IPS-NIHi11 (cell line): ENCODE data around the gene MRPL44.
"Not testable (repeated sequence)": the region's sequence is repeated elsewhere in the genome, so short reads cannot be mapped to it uniquely, and the experiment has no call there.

Experiments
- DNase-seq: peaks from one replicate; pipeline ENCODE4 v3.0.0; 2012; ENCODE audit warnings: mixed read lengths, low spot score

The MRPL44 gene

DNA sequence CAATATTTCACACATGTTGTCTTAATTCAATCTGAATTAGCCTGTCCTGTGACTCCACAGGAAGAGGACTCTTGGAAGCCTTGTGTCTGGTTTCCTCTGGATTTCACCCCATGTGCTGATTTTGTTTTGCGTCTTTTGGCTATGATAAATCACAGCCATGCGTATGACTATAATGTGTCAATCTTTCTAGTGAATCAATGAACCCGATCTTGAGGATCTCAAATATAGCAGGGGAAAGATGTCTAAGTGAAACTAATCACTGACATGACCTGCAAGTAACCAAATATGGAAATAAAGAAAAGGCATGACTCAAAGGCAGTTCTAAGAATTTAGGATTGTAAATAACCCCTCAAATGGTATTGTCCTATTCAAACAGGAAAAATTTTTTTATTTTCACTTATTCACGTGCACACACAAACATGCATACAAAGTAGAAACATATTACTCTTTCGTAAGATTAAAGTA is 20.4 kb upstream of the MRPL44 start:
- no peak for DNase-seq

DNA sequence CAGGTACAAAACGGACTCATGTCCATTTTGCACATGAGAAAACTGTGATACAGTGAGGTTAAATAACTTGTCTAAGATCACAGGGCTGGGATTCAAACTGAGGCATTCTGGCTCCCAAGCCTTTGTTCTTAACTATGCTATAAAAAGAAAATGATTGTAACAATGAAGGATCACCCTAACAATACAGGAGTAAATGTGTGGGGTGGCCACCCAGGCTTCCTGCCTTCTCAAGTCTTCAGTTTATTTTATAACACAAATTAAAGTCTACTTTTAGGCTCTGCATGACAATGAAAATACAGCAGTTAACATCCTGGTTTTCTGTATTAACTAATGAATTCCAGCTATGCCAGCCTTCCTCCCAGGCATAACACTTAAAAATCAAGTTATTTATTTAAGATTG is 19.7 kb upstream of the MRPL44 start:
- DNase-seq = no peak

DNA sequence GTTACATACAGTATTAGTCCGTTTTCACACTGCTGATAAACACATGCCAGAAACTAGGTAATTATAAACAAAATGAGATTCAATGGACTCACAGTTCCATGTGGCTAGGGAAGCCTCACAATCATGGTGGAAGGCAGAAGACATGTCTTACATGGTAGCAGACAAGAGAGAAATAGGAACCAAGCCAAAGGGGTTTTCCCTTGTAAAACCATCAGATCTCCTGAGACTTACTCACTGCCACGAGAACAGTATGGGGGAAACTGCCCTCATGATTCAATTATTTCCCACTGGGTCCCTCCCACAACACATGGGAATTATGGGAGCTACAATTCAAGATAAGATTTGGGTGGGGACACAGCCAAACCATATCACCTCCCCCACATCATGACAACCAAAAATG is 17.8 kb upstream of the MRPL44 start:
- not testable (repeated sequence) for DNase-seq

DNA sequence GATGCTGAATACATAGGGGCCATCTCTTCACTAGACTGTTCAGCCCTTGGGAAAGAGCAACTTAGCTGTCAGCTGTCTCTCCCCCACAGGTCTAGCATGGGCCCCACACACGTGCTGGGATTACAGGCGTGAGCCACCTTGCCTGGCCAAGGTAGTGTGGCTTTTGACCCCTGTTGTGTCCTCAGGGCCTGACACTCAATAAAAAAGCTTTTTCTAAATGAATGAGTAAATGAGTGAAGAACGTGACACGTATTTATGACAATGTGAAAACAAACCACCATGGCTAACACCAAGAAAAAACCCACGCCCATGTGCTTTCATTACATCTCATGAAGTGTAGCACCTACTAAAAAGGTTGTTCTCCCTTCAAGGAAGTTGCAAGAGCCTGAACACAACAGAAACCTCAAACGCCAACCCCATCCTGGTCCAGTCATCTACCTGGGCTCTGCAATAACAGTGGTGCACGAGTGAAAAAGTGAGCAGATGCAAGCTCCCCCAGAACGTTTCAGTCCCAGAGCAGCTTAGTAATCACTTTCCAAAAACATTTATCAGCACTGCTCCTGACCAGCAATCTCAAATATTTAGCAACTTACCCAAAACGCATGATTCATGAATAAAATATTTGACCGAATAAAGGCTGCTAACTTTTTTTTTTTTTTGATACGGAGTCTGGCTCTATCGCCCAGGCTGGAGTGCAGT is 15.5 kb upstream of the MRPL44 start:
- no peak for DNase-seq

DNA sequence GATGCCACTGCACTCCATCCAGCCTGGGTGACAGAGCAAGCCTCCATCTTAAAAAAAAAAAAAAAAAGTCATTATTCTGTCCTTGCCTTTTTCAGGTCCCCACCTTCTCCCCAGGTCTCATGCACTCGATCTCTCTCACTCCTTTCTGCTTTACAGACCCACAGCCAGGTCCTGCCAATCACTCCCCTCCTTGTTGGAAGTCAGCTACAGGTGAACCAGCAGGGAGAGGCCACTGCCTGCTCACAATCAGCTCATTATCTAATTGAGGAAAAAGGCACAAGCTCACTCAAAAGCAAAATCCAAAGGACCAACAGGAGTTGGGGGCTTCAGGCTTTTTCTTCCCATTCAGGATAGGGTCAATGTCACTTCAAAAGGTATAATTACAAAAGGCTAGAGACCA is 14.1 kb upstream of the MRPL44 start:
- DNase-seq = no peak

DNA sequence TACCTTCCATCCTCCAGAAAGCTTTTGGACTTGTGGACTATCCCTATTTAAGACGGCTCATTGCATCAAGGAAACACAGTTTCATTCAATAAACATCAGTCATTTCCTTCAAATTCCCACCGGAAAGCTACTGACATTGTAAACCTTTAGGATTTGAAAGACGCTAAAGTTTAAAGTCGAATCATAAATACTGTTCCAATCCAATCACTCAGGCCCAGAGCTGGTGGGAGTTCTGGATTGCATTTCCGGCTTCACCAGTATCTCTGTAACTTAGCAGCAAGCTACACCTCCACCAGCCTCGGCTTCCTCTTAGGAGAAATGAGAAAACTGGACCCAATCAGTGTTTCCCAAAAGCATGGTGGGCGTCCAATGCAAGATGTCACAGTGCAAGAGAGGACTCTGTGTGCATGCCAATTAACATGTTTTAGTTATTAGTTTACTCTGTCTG is 13.7 kb upstream of the MRPL44 start:
- no peak for DNase-seq

DNA sequence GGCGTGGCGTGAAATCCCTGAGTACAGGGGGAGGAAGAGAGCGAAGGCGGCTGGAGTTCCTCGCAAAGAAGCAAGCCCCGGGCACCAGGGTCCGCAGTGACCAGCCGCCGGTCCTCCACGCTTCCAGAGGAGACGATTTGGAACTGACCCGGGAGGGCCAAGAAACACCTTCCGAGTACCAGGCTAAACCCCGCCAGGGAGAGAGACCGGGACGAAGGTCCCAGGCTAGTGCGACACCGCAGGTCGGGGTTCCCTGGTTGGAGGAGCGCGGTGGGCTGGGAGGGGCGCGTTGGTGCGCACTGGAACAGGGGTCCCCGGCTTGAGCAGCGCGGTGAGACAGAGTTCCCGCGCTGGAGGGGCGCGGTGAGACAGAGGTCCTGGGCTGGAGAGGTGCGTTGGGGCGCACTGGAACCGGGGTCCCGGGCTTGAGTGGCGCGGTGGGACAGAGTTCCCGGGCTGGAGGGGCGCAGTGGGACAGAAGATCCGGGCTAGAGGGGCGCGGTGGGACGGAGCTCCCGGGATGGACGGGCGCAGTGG is 13.0 kb upstream of the MRPL44 start:
- DNase-seq = peak; percentile 63

DNA sequence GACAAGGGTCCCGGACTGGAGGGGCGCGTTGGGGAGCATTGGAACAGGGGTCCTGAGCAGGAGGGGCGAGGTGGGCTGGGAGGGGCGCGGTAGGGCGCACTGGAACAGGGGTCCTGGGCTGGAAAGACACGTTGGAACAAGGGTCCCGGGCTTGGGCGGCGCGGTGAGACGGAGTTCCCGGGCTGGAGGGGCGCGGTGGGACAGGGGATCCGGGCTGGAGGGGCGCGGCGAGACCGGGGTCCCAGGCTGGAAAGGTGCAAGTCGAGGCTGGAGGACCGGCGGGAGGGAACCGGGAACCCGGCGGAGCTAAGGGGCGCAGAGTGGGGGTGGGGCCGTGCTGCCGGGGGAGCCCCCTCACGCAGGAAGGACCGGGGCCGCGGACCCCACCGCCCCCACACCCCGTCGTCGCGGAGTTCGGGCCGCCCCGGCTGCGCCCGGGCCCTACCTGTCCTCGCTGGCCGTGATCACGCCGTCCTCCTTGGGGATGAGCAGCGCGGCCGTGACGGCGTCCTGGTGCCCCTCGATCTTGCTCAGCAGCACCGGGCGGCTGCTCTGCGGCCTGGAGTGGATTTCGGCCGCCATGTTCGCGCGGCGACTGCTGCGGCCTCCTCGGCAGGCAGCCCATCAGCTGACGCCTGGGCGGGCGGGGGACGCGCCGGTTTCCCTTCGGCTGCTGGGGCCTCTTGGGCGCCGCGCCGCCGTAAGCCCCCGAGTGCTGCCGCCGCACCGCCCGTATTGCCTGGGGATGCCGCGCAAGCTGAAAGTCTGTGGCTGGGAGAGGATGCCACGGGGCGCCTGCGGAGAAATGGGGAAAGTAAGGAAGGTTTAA is 12.3 kb upstream of the MRPL44 start, which contains the start of gene WDFY1:
Gene WDFY1 (minus strand): TSS at position 633 of the 829 bp plus-strand sequence. CDS start 51 bp downstream, at position 582.
- peak; percentile 98 for DNase-seq

DNA sequence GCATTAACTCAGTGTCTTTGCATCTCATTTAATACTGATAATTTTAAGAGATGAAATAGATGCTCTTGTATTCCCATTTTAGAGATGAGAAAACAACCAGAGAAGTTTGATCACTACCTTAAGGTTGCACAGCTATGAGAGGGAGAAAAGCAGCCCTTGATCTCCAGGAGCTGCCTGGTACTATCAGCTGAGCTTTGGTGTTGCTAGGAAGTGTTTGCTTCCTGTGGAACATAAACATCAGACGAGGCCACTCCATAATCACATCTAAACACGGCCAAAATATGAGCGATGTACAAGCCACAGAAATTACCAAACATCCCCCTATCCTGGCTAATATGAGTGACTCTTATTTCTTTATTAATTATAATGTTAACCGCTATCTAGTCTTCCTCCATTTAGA is 11.5 kb upstream of the MRPL44 start:
- no peak for DNase-seq

DNA sequence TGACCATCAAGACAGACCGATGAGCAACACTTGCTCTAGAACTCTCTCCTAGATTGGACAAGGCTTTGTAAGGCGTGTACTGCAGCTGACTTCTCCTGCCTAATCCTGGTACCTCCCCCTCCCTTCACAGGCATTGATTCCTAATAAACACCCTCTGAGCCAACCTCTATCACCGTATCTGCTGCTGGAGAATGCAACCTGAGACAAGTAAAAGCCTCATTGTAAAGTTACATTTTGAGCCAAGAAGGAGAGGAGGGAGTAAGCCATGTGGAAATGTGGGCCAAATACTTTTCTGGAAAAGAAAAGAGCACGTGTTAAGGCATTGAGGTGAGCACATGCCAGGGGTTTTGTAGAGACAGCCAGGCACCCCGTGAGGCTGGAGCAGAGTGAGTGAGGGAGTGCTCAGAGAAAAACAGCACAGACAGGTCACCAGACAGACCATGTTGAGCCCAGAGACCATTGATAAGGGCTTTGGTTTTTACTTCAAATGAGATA is 9.5 kb upstream of the MRPL44 start:
- no peak for DNase-seq

DNA sequence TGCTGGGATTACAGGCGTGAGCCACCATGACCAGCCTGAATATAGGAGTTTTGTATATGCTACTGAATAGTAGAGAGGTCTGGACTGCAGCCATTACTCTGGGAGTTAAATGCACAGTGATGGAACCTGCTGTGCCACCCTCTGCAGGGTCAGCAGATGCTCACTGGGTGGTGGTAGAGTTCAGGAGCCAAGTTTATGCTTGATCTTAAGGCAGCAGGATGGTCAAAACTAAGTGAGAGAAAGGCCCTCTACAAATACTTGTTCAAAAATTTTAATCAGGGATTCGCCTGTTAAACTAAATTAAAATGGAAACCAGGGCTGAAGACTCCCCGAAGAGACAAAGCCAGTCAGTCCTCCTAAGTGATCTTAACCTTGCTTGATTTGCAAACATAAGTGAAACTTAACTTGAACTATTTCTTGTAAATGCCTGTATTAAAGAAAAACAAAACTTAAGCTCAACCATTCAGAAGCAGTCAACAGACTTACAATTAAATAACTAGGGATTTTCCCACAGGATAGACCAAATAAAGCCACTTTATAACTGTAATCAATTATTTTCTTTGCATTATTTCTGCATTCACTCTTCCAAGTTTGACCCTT is 7.9 kb upstream of the MRPL44 start:
- no peak for DNase-seq

DNA sequence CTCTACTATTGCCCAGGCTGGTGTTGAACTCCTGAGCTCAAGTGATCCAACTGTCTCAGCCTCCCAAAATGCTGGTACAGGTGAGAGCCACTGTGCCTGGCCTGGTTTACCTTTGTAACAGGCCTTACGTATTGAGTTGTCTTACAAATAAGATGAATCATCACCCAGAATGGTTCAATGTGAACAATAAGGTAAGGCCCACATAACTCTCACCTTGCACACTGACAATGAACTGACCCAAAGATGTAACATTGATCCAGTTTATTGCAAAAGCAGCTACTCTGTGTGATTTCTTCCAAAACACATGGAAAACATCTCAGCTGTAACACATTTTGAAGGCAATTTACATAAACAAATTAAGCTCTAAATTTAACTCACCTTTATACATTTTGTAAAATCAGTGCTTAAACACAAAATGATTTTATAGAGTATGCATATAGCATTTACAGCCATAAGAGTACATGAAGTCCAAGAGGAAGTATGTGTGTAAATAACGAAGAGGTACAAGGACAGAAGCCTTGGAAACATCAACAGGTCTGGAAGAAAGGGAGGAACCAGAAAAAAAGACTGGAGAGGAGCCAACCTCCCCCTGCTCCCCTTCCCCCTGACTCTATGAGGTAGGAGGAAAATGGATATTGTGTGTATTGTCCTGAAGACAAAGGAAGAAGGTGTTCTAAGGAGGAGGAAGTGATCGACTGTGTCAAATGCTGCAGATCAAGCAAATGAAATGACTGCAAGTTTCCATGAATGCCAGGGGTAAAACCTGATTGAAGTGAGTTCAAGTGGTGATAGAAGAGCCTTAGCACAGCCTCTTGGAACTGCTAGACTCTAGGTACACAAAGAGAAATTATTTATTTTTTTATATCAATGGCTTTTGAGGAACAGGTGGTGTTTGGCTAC is 6.6 kb upstream of the MRPL44 start:
- no peak for DNase-seq

DNA sequence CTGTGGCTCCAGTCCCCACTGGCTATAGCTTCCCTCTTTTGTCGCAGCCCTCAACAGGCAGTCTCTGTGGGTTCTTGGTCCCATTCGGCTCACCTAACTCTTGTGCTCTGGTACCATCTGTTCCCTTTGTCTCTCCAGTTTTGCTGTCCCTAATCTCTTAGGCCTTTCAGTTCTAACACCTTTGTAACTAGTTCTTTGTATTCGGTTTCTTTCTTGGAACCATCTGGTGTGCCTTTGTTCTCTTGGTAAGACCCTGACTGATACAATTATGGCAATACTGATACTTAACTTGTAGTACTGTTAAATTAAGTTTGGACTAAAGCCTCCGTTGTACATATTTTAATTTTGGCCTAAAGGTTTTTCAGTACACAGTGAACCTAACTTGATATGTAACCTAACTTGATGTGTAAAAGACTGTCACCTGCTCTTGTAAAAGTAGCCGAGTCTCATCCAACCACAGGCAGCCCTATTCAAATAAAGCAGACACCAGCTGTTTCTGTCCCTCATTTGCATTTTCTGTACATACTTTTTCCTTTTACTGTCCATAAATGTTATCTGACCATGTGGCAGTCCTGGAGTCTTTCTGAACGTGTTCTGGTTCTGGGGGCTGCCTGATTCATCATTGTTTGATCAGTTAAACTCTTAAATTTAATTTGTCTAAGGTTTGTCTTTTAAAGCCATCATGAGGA is 4.8 kb upstream of the MRPL44 start:
- DNase-seq = no peak

DNA sequence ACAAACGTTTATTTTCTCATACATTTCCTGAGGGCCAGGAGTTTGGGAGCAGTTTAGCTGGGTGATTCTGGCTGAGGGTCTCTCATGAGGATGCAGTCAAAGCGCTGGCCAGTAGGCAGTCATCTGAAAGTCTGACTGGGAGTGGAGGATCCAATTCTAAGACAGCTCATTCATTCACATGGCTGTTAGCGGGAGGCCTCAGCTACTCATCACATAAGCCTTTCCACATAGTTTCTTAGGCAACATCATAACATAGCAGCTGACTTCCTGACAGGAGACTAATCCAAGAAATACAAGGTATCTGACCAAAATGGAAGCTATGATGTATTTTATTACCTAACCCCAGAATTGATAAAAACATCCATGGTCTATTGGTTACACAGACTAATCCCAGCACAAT is 2.9 kb upstream of the MRPL44 start:
- no peak for DNase-seq

DNA sequence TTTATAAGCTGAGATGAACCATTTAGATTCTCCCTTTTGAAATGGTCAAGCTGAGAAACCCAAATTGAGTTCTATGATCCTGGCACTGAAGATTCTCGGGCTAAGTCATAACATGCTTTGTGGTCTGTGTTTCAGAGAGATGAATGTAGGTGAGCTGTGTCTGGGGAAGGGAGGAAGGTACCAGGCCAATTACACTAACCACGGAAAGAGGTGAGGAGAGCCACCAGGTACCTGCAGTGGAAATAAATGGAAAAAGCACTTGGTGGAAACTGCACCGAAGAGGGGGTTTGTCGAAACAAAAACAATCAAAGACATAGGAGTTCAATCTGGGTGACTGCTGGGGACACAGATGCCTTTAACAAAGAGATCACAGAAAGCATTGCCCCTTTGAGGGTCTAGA is 963 bp upstream of the MRPL44 start:
- no peak for DNase-seq

DNA sequence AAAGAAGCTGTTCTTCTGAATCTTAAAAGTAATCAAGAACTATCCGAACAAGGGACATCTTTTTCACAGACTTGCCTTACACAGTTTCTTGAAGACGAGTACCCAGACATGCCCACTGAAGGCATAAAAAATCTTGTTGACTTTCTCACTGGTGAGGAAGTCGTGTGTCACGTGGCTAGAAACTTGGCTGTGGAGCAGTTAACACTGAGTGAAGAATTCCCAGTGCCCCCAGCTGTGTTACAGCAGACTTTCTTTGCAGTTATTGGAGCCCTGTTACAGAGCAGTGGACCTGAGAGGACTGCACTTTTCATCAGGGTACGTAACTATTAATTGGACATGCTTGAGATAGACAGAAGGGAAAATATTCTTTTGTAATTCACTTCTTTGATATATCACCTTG is 2.4 kb downstream of the MRPL44 start:
- no peak for DNase-seq

DNA sequence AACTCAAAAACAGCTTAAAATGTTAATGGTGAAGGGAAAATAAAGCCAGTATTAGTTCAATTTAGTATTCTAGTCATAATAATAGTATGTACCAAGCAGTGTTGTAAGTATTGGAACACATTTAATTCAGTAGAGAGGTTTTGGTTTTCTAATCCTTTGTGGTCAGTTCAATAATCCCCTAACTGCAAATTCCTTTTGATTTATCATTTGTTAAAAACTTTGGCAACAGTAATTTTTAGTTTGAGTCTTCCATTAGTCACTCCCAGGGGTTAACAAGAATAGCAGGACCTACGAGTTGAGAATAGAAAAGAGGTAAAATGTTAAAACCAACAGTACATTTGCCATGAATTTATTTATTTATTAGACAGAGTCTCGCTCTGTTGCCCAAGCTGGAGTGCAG is 10.7 kb downstream of the MRPL44 start:
- DNase-seq = no peak

DNA sequence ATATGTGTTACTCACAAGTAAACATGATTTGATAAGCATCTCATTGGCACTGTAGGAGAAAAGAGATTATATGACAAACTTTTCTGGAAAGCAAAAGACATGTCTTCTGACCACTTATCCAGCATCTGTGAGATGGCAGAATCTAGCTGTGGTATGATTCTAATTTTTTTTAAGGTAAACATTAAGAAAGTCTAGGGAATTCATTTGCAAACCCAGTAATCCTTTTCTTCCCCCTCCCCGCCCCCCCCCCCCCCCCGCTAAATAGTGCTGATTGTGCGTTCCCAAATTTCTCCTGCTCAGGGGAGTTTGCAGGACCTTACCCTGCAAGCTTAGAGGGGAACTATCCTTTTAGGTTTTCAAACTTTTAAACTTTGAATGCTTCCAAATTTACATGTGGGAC is 12.1 kb downstream of the MRPL44 start:
- DNase-seq = no peak

DNA sequence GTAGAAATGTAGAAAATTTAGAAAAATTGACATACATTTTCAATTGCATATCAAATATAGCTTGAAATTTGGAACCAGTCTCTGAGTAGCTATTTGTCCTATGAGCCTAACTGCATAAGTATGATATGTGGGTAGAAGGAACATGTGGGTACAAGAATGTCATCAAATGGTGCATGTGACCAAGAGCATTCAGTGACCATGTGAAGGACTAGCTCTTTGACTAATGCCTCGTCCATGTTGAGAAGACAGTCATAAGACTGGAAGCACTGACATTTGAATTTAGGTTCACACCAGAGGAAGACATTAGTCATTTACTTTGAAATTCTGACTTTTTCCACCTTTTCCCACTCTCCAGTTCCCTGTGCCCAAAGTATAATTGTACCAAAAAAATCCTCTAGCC is 12.6 kb downstream of the MRPL44 start:
- no peak for DNase-seq

DNA sequence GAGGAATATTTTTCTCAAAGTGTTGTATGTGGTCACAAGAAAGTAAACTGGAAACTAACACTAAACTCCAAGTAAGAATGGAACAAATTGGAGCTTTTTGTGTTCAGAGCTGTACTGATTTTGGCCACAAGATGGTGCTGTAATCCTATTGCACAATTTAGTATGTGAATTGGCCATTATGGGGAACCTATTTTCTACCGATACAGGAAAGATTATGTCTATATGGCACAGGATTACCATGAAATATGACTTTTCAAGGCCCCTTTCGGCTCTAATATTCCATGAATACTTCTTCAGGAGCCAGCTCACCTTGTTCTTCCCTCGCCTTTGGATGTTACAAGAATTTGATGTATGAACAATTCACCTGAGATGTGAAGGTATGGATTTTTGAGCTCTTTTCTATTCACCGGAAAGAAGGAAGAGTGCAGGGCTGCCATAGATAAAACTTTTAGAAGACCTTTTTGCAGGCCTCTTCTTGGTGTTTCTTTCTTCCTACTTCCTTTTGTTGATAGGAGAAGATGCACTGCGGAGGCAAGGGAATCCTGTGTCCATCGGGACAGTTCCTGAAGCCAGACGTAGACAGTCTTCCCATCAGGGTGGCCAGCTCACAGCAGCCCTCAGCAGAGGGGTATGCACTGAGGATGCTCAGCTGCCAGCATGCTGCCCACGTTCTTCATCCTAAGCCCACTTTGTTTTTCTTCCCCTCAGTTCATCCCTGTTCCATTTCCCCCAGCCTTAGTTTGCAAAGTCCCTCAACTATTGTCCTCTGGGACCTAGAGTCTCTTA is 13.3 kb downstream of the MRPL44 start:
- peak; percentile 39 for DNase-seq
